Suprapubic skin (tissue), 4 donors: ENCODE data around the gene SEMA5B.

Experiments
- EP300 ChIP-seq: sonication (generic); formaldehyde crosslinking; IDR thresholded peaks from one replicate; pipeline ENCODE4 v1.6.1; 2017; ENCODE audit warnings: antibody characterized with exemption
- POLR2AphosphoS5 ChIP-seq, 3 donors: sonication (generic); formaldehyde crosslinking; IDR thresholded peaks; one replicate each; pipeline ENCODE4 v1.6.1; 2017; ENCODE audit warnings: antibody characterized with exemption in 3 of 3
- TF ChIP-seq, protein P1 (sequence below), 2 donors: fragments of 200-600 bp in 1 of 2; fragments of 450-650 bp in 1 of 2; sonication (generic) in 1 of 2; IDR thresholded peaks; one replicate each; pipeline ENCODE4 v1.5.1; 2016 to 2019; ENCODE audit warnings: antibody characterized with exemption in 2 of 2, mild to moderate bottlenecking in 1 of 2, moderate library complexity in 1 of 2

DNA sequence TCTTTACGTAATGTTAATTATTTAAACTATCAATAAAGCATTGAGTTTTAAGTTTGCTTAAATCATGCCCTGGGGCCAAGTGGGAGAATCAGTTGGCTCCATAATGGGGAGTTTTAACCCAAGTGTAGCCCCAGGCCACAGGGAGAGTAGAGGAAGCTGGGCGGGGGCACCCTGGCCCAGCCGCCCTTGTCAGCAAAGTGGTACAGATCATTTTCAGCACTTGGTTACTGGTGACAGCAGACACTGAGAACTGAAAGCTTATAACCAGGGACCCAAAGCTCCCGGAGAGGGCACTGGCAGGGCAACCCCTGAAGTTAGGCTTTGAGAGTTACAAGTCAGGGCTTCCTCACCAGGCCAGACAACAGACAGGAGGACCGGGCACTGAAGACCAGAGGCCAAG, 90.6 kb downstream of the SEMA5B start:
- no peak for TF ChIP-seq POLR2AphosphoS5 (IDR thresholded peaks at IDR 0.05)
- TF ChIP-seq EP300, result no peak
- TF ChIP-seq, protein P1, sequence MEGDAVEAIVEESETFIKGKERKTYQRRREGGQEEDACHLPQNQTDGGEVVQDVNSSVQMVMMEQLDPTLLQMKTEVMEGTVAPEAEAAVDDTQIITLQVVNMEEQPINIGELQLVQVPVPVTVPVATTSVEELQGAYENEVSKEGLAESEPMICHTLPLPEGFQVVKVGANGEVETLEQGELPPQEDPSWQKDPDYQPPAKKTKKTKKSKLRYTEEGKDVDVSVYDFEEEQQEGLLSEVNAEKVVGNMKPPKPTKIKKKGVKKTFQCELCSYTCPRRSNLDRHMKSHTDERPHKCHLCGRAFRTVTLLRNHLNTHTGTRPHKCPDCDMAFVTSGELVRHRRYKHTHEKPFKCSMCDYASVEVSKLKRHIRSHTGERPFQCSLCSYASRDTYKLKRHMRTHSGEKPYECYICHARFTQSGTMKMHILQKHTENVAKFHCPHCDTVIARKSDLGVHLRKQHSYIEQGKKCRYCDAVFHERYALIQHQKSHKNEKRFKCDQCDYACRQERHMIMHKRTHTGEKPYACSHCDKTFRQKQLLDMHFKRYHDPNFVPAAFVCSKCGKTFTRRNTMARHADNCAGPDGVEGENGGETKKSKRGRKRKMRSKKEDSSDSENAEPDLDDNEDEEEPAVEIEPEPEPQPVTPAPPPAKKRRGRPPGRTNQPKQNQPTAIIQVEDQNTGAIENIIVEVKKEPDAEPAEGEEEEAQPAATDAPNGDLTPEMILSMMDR (IDR thresholded peaks at IDR 0.05), result no peak
